GM21786 (cell line): ENCODE results near the gene ARHGDIG.
"Not testable (repeated sequence)": the region's sequence is repeated elsewhere in the genome, so short reads cannot be mapped to it uniquely, and the experiment has no call there.

Source experiments
- ATAC-seq: cut with Tn5 transposase; IDR thresholded peaks from one replicate; pipeline ENCODE4 v1.9.1; 2021; ENCODE audit not compliant: unreplicated experiment

Gene ARHGDIG

DNA sequence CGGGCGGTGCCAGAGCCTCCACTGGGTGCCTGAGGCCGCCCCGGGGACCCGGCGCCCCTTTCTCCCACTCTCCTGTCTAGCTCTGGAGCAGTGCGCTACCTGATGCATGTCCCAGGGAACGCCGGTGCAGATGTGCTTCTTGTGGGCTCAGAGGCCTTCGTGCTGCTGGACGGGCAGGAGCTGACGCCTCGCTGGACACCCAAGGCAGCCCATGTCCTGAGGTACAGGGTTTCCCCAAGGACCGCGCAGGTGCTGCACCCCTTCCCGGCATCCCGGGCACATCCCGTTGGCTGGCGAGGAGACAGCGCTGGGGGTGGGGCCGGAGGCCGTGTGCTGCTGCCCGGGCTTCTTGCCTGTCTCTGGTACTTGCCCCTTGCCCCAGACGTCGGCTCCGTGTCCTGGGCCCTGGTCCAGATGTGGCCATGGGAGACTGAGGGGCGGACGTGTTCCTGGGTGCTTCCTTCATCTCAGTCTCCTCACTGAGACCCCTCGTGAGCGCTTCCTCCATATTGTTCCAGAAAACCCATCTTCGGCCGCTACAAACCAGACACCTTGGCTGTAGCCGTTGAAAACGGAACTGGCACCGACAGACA lies 17.1 kb upstream of the ARHGDIG start:
- no peak for ATAC-seq

- no peak for ATAC-seq
Observed at GRCh38 chr16:263944-264343, 16.4 kb upstream of the ARHGDIG start.

DNA sequence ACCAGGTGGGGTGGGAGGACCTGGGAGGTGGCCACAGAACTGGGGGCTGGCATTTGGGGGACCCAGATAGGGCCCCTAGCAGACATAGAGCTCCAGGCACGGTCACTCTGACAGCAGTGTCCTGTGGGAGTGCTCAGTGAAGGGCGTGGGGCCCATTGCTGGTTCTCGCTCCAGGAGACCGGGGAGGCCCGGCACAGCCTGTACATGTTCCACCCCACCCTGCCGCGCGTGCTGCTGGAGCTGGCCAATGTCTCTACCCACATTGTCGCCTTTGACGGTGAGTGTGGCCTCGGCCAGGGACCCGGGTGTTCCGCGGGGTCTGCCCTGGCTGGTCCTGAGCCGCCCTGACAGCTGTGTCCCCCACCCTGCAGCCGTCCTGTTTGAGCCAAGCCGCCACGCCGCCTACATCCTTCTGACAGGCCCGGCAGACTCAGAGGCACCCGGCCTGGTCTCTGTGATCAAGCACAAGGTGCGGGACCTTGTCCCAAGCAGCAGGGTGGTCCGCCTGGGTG lies 15.9 kb upstream of the ARHGDIG start:
- ATAC-seq = no peak

DNA sequence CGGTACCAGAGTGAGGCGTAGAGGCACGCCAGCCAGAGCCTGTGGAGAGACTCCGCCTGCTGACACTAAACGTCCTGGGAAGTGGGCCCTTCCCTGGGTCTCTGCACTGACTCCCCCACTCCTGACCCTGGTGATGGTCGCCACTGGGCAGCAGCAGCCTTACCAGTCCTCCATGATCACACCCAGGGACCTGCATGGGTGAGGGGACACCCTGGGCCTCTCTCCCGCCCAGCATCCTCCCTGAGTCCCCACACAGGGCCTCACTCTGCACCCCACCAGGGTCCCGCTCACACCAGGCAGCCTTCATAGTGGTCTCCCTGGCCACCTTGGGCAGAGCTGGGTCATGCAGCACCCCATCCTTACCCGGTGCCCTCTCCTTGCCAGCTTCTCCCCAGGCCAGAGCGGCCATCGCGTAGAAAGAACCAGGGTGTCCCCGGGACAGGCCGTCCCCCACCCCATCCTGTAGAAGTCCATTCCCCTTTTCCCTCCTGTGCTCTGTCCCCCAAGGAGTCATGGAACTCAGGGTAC lies 15.3 kb upstream of the ARHGDIG start:
- ATAC-seq = no peak

DNA sequence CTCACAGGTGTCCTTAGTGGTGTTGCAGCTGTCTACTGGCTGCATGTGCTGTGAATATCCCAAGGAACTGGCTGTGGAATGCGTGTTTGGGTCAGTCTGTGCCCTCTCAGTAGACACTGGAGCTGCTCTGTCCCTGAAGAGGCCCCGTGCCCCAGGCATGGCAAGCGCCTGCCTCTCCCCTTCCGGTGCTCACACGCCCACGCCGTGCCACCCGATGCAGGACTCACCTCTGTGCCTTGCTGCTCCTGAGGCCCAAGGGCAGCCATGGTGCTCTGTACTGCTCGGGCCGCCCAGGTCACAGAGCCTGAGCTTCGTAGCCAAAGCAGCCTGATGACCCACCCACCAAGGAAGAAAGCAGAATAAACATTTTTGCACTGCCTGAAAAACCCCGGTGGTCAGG lies 14.7 kb upstream of the ARHGDIG start:
- ATAC-seq = no peak

GRCh38 chr16:266258-267164 lies 13.9 kb upstream of the ARHGDIG start:
- no peak for ATAC-seq

GRCh38 chr16:267562-267961 lies 12.8 kb upstream of the ARHGDIG start:
- not testable (repeated sequence) for ATAC-seq

GRCh38 chr16:268141-269053 lies 12.0 kb upstream of the ARHGDIG start:
- no peak for ATAC-seq

- no peak for ATAC-seq
Observed at GRCh38 chr16:269061-269796, 11.2 kb upstream of the ARHGDIG start.

DNA sequence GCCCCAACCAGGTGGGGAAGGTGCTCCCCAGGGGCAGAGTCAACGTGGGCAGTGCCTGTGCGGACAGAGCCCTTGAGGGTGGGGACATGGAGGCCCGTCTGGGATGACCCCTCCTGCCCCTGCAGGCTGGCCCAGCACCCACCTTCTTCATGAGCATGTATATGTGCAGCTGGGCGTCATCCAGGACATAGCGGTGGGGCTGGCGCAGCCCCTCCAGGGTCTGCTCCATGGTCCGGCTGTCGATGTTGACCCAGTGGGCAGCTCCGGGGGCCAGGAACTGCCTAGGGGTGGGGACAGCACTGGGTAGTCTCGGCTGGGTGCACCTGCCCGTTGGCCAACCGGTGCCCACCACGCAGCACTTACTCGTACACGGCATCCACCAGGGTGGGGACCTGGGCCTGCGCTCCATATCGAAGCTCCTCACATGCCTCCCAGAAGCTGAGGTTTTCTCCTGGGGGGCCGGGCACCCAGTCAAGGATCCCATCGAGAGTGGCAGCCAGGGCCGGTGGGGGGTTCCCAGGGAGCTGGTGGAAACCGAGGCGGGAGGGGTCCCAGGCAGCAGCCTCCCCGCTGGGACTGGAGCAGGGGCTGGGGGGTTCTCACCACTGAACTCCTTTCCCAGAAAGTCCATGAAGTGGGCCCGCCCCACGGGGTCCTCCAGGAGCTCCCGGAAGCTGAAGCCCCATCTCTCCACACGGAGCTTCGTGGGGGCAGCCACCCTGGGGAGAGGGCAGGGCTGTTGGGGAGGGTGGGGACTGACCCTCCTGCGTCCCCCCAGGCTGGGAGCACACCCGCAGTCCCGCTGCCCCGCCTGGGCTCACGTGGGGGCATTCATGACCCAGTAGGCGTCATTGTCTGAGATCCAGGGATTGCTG lies 9.8 kb upstream of the ARHGDIG start:
- no peak for ATAC-seq

- ATAC-seq = no peak
Observed at GRCh38 chr16:272633-273546, 7.5 kb upstream of the ARHGDIG start.

DNA sequence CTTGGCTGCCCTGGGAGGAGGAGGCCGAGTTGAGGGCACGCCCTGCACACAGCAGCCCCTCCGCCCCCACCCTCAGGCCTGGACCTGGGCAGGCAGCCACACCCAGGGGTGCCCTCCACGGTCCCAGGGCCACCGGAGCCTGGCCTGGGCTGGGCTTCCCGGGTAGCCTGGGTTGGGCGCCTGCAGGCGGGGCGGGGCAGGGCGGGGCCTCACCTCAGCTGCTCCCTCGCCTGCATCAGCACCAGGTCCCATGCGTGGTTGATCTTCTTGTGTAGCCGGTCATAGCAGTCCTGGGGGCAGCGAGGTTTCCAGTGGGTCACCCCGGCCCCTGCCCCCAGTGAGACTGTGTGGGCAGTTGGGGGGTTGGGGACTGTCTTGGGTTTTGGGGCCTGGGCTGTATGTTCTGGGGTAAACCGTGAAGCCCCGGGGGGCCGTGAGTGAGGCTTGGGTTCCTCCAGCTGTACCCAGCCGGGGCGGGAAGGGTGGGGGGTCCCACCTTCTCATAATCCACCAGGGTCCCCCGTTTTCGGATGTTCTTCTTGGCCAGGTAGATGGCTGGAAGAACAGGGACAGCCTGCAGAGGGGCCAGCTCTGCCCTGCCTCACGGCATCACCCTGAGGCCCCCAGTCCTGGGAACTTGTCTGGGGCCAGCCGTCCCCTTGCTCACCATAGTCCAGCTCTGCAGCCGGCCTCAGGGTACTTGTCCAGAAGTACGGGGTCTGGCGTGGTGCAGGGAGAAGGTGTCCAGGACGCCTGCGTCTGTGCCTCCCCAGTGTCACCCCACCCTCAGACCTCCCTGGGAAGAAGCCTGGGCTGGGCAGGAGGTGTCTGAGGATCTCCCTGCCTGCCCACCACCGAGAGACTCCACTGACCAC lies 6.6 kb upstream of the ARHGDIG start:
- no peak for ATAC-seq

DNA sequence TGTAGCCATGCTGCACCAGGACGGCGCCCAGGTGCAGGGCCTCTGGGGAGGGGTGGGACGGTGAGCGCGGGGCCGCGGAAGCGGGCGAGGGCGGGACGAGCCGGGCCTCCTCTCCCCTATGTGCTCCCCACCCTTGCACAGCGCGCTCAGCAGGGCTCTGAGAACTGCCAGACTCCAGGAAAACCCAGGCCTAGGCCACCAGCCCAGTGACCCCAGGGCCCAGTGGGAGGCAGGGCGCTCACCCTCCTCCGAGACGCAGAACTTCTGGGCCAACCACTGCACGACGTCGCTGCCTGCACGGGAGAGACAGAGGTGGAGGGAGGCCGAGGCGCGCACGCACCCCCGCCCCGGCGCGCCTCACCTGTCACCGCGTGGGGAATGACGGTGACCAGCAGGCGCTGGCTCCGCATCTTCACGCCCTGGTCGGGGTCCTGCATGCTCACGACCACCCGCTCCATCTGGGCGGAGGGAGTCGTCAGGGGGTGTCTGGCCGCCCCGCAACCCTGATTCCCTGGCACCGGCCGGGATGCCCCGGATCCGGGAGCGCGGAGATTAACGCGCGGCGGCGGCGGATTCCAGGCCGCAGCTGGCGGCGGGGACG lies 5.2 kb upstream of the ARHGDIG start:
- no peak for ATAC-seq

DNA sequence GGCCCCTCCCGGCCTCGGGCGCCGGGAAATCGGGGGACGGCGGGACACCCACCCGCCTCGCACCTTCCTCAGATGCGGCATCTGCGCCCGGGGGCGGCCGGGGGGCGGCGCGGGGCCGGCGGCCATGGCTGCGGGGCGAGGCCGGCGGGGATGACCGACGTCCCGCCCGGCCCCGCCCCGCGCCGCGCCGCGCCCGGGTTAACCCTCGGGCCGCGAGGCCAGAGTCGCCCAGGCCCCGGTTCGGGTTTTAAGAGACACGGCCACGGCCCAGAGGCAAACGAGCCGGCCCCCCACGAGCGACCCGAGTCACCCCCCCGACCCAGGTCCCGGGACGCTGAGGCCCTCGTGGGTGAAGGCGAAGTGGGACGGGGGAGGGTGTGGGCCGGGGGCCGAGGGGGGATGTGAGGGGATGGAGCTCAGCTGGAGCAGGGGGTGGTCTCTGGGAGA lies 4.6 kb upstream of the ARHGDIG start, which contains the start of gene RGS11:
Gene RGS11, minus strand, starts transcription at position 159 of the 447 bp plus-strand sequence. Its CDS starts 33 bp downstream, at position 126.
- no peak for ATAC-seq

- no peak for ATAC-seq
Observed at GRCh38 chr16:276426-277077, 3.8 kb upstream of the ARHGDIG start.

- ATAC-seq = no peak
Observed at GRCh38 chr16:278863-279366, 1.5 kb upstream of the ARHGDIG start.
